T-helper 2 cell treated with Interferon-gamma antibody and Interleukin-4, amounts not matched to agents 100 ng/mL and 5 ng/mL, for 36 hours (primary cell): ENCODE results near the gene CYP11A1. TPM values are rescaled to one million over a fixed set of nuclear protein-coding genes. Genes with fewer than 3 reads are reported as not detected.

Experiments used
- intact Hi-C: fragments of 100-400 bp; cut with micrococcal nuclease; formaldehyde crosslinking; loops from one replicate; pipeline ENCODE4 v1.15.1; 2023
- total RNA-seq: library from RNA; stranded (reverse); gene quantifications from 2 replicates; pipeline ENCODE4 v1.2.3, GENCODE V29; 2022

Gene CYP11A1
- not detected in 2 replicates for total RNA-seq

GRCh38 chr15:74367296-74367854 is at the start of gene CYP11A1:
Gene CYP11A1 (minus strand): TSS chr15:74367646. CDS start chr15:74367585, 61 bp downstream.
- intact Hi-C loops: no loop called here

- intact Hi-C loops: no loop called here
Observed at GRCh38 chr15:74417225-74417624, 49.8 kb upstream of the CYP11A1 start.

GRCh38 chr15:74415966-74416916 is 48.8 kb upstream of the CYP11A1 start:
- intact Hi-C loops: no loop called here

GRCh38 chr15:74414603-74415338 is 47.3 kb upstream of the CYP11A1 start:
- intact Hi-C loops: no loop called here

- intact Hi-C loops: no loop called here
Observed at GRCh38 chr15:74414081-74414580, 46.7 kb upstream of the CYP11A1 start.

GRCh38 chr15:74413350-74414080 is 46.1 kb upstream of the CYP11A1 start:
- intact Hi-C loops: no loop called here

- intact Hi-C loops: no loop called here
Observed at GRCh38 chr15:74412159-74412558, 44.7 kb upstream of the CYP11A1 start.

GRCh38 chr15:74411686-74412085 is 44.2 kb upstream of the CYP11A1 start:
- intact Hi-C loops: no loop called here

- intact Hi-C loops: no loop called here
Observed at GRCh38 chr15:74410502-74410901, 43.1 kb upstream of the CYP11A1 start.

- intact Hi-C loops: no loop called here
Observed at GRCh38 chr15:74409225-74409624, 41.8 kb upstream of the CYP11A1 start.

GRCh38 chr15:74408815-74409214 is 41.4 kb upstream of the CYP11A1 start:
- intact Hi-C loops: no loop called here

- intact Hi-C loops: no loop called here
Observed at GRCh38 chr15:74408385-74408784, 40.9 kb upstream of the CYP11A1 start.

- intact Hi-C loops: no loop called here
Observed at GRCh38 chr15:74406992-74407705, 39.7 kb upstream of the CYP11A1 start.

GRCh38 chr15:74406517-74406916 is 39.1 kb upstream of the CYP11A1 start:
- intact Hi-C loops: no loop called here

- intact Hi-C loops: no loop called here
Observed at GRCh38 chr15:74405823-74406222, 38.4 kb upstream of the CYP11A1 start.

GRCh38 chr15:74403991-74404563 is 36.6 kb upstream of the CYP11A1 start:
- intact Hi-C loops: loop anchor here (2.0 kb wide), 1 partner anchor 29 kb away; no protein-coding TSS in a partner anchor

- intact Hi-C loops: loop anchor here (2.0 kb wide), 1 partner anchor 29 kb away; no protein-coding TSS in a partner anchor
Observed at GRCh38 chr15:74403588-74403919, 36.1 kb upstream of the CYP11A1 start.

- intact Hi-C loops: loop anchor here (2.0 kb wide), 1 partner anchor 28 kb away; no protein-coding TSS in a partner anchor
Observed at GRCh38 chr15:74402873-74403587, 35.6 kb upstream of the CYP11A1 start.

GRCh38 chr15:74402337-74402841 is 34.9 kb upstream of the CYP11A1 start:
- intact Hi-C loops: loop anchor here (2.0 kb wide), 1 partner anchor 28 kb away; no protein-coding TSS in a partner anchor
